ENCODE results near the gene HIGD2A. TPM values are rescaled to one million over a fixed set of nuclear protein-coding genes. Genes with fewer than 3 reads are reported as not detected.
A peak's percentile ranks its signal among the peaks of the same experiment; 100 is the strongest.

HIGD2A gene
- total and polyA plus RNA-seq, 4 donors: 18.4 to 127 (median 67.8) TPM

DNA sequence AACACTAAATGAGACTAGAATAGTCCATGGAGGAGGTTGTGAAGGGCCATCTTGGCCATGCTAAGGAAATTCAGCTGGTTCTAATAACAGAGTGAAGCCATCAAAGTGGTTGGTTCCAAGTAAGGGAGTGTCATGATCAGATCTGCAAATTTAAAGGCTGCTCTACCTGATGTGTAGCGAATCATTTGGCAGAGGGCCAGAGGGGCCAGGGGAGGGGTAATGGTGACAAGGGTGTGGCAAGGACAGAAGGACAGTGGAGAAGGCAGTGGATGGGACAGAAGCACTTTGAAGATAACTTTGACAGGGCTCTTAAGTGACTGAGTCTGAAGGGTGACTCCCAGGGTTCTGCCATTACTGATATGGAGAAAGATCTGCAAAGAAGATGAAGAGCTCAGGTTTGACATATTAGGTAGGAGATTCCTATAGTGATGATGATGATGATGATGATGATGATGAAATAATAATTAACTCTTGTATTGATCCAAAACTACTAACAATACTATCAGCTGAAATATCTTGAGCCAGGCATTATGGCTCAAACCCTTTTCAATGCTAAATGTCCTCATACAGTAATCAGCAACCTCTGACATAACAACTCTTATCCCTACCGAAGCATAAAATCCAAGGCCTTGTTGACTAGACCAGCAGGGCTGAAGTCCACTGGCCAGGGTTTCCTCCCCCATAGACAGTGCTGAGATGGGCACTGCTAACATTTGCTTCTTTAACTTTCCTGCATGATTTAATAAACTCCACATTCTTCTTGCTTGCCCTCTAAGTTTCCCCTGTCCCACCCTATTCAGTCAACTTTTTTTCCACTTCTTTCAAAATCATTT, 47.0 kb upstream of the HIGD2A start:
- Histone ChIP-seq H3K27me3 (ENCODE audit: control insufficient read depth in 4 of 4, insufficient read depth in 4 of 4, low read length in 3 of 4) (no peaks in the 10 kb centered on the region), H3K27ac (ENCODE audit: low read depth in 1 of 2, low read length in 2 of 2) (peak overlapping the region; percentile 0 to 28), H3K36me3 (ENCODE audit: control insufficient read depth in 4 of 4, insufficient read depth in 3 of 4, low read depth in 1 of 4, low read length in 3 of 4) (peaks cover 0 to 20% (median 17%) of the 10 kb centered on the region in 4 donors), H3K9me3 (ENCODE audit: control insufficient read depth in 4 of 4, low read length in 3 of 4) (no peaks in the 10 kb centered on the region), H3K9ac (ENCODE audit: low read depth in 1 of 2, low read length in 2 of 2) (no peak overlapping the region), H3K4me1 (ENCODE audit: control insufficient read depth in 4 of 4, insufficient read depth in 4 of 4, low read length in 3 of 4) (peaks cover 9 to 51% (median 39%) of the 10 kb centered on the region in 4 donors), H3K4me3 (ENCODE audit: low read depth in 1 of 3, low read length in 3 of 3) (no peak overlapping the region)
- TF ChIP-seq FOXA2 (IDR thresholded peaks at IDR 0.05) (peak; percentile 58), EGR1 (IDR thresholded peaks at IDR 0.05; ENCODE audit: low read depth in 2 of 2) (no peak), HNF4G (IDR thresholded peaks at IDR 0.05) (peak; percentile 65), RXRA (IDR thresholded peaks at IDR 0.05) (peak in 1 of 2 donors; percentile 52), HNF4A (conservative IDR thresholded peaks at IDR 0.05) (peak; percentile 77 to 84), FOXA1 (IDR thresholded peaks at IDR 0.05) (peak; percentile 15), SP1 (IDR thresholded peaks at IDR 0.05) (peak; percentile 65)
- TF ChIP-seq, protein P1, sequence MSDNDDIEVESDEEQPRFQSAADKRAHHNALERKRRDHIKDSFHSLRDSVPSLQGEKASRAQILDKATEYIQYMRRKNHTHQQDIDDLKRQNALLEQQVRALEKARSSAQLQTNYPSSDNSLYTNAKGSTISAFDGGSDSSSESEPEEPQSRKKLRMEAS (IDR thresholded peaks at IDR 0.05): no peak
- TF ChIP-seq, protein P2, sequence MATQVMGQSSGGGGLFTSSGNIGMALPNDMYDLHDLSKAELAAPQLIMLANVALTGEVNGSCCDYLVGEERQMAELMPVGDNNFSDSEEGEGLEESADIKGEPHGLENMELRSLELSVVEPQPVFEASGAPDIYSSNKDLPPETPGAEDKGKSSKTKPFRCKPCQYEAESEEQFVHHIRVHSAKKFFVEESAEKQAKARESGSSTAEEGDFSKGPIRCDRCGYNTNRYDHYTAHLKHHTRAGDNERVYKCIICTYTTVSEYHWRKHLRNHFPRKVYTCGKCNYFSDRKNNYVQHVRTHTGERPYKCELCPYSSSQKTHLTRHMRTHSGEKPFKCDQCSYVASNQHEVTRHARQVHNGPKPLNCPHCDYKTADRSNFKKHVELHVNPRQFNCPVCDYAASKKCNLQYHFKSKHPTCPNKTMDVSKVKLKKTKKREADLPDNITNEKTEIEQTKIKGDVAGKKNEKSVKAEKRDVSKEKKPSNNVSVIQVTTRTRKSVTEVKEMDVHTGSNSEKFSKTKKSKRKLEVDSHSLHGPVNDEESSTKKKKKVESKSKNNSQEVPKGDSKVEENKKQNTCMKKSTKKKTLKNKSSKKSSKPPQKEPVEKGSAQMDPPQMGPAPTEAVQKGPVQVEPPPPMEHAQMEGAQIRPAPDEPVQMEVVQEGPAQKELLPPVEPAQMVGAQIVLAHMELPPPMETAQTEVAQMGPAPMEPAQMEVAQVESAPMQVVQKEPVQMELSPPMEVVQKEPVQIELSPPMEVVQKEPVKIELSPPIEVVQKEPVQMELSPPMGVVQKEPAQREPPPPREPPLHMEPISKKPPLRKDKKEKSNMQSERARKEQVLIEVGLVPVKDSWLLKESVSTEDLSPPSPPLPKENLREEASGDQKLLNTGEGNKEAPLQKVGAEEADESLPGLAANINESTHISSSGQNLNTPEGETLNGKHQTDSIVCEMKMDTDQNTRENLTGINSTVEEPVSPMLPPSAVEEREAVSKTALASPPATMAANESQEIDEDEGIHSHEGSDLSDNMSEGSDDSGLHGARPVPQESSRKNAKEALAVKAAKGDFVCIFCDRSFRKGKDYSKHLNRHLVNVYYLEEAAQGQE (IDR thresholded peaks at IDR 0.05): peak; percentile 20
- peak; percentile 68 for DNase-seq (ENCODE audit: low spot score)
- WGBS: 50% methylated on average over 2 of the region's 2 CpGs

DNA sequence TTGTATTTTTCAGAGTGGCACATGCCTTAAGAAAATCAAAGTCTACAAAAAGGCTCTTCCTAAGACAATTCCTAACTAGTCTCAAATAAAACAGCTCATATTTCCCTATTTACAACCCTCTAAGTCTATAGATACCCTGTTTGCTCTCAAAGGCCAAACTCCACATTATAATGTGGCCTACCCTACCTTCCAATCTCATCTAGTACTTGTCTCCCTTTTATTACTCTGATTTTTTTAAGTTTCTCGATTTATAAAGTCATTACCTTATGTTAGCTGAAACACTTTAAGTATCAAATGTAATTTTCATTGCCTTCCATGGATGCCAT, 46.4 kb upstream of the HIGD2A start:
- 91% methylated on average over 1 of the region's 1 CpG for WGBS
- Histone ChIP-seq H3K36me3 (ENCODE audit: control insufficient read depth in 4 of 4, insufficient read depth in 3 of 4, low read depth in 1 of 4, low read length in 3 of 4) (peaks cover 0 to 22% (median 20%) of the 10 kb centered on the region in 4 donors), H3K27ac (ENCODE audit: low read depth in 1 of 2, low read length in 2 of 2) (peak overlapping the region in 1 of 2 donors; percentile 28), H3K9ac (ENCODE audit: low read depth in 1 of 2, low read length in 2 of 2) (no peak overlapping the region), H3K27me3 (ENCODE audit: control insufficient read depth in 4 of 4, insufficient read depth in 4 of 4, low read length in 3 of 4) (no peaks in the 10 kb centered on the region), H3K4me3 (ENCODE audit: low read depth in 1 of 3, low read length in 3 of 3) (no peak overlapping the region), H3K4me1 (ENCODE audit: control insufficient read depth in 4 of 4, insufficient read depth in 4 of 4, low read length in 3 of 4) (peaks cover 9 to 51% (median 39%) of the 10 kb centered on the region in 4 donors), H3K9me3 (ENCODE audit: control insufficient read depth in 4 of 4, low read length in 3 of 4) (no peaks in the 10 kb centered on the region)
- TF ChIP-seq, protein P2 (IDR thresholded peaks at IDR 0.05): no peak
- TF ChIP-seq TAF1 (conservative IDR thresholded peaks at IDR 0.05): no peak
- no peak for TF ChIP-seq YY1 (IDR thresholded peaks at IDR 0.05)
- TF ChIP-seq, protein P1 (IDR thresholded peaks at IDR 0.05): no peak
- TF ChIP-seq RAD21 (IDR thresholded peaks at IDR 0.05): no peak
- TF ChIP-seq EGR1 (IDR thresholded peaks at IDR 0.05; ENCODE audit: low read depth in 2 of 2): no peak
- TF ChIP-seq RXRA (IDR thresholded peaks at IDR 0.05): no peak
- TF ChIP-seq GABPA (IDR thresholded peaks at IDR 0.05 in 1 of 2, conservative IDR thresholded peaks at IDR 0.05 in 1 of 2): no peak
- TF ChIP-seq, protein P3, sequence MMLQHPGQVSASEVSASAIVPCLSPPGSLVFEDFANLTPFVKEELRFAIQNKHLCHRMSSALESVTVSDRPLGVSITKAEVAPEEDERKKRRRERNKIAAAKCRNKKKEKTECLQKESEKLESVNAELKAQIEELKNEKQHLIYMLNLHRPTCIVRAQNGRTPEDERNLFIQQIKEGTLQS (IDR thresholded peaks at IDR 0.05): no peak
- TF ChIP-seq, protein P4, sequence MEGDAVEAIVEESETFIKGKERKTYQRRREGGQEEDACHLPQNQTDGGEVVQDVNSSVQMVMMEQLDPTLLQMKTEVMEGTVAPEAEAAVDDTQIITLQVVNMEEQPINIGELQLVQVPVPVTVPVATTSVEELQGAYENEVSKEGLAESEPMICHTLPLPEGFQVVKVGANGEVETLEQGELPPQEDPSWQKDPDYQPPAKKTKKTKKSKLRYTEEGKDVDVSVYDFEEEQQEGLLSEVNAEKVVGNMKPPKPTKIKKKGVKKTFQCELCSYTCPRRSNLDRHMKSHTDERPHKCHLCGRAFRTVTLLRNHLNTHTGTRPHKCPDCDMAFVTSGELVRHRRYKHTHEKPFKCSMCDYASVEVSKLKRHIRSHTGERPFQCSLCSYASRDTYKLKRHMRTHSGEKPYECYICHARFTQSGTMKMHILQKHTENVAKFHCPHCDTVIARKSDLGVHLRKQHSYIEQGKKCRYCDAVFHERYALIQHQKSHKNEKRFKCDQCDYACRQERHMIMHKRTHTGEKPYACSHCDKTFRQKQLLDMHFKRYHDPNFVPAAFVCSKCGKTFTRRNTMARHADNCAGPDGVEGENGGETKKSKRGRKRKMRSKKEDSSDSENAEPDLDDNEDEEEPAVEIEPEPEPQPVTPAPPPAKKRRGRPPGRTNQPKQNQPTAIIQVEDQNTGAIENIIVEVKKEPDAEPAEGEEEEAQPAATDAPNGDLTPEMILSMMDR (IDR thresholded peaks at IDR 0.05; ENCODE audit: low read depth, low read length, missing input control): no peak
- TF ChIP-seq, protein P5, sequence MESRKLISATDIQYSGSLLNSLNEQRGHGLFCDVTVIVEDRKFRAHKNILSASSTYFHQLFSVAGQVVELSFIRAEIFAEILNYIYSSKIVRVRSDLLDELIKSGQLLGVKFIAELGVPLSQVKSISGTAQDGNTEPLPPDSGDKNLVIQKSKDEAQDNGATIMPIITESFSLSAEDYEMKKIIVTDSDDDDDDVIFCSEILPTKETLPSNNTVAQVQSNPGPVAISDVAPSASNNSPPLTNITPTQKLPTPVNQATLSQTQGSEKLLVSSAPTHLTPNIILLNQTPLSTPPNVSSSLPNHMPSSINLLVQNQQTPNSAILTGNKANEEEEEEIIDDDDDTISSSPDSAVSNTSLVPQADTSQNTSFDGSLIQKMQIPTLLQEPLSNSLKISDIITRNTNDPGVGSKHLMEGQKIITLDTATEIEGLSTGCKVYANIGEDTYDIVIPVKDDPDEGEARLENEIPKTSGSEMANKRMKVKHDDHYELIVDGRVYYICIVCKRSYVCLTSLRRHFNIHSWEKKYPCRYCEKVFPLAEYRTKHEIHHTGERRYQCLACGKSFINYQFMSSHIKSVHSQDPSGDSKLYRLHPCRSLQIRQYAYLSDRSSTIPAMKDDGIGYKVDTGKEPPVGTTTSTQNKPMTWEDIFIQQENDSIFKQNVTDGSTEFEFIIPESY (IDR thresholded peaks at IDR 0.05): no peak
- TF ChIP-seq FOXA2 (IDR thresholded peaks at IDR 0.05): no peak
- TF ChIP-seq HNF4G (IDR thresholded peaks at IDR 0.05): no peak
- TF ChIP-seq HNF4A (conservative IDR thresholded peaks at IDR 0.05): no peak
- no peak for TF ChIP-seq FOXA1 (IDR thresholded peaks at IDR 0.05)
- TF ChIP-seq NR2F2 (IDR thresholded peaks at IDR 0.05): no peak
- no peak for TF ChIP-seq JUND (IDR thresholded peaks at IDR 0.05)
- TF ChIP-seq SP1 (IDR thresholded peaks at IDR 0.05): no peak
- DNase-seq (ENCODE audit: low spot score): no peak

Measured in liver (tissue), 9 donors.